HFF-Myc (cell line): Measurements from ENCODE around the gene MYH14.

Source experiments
- DNase-seq: peaks from one replicate; pipeline ENCODE4 v3.0.0-alpha.2; 2011; ENCODE audit warnings: low read depth; ENCODE audit errors: extremely low read depth
- H3K4me3 ChIP-seq: replicated peaks from 2 replicates; pipeline ENCODE4 v1.5.1; 2011; ENCODE audit warnings: low read depth, mild to moderate bottlenecking, control low read depth, low read length
- CTCF ChIP-seq: IDR thresholded peaks from 2 replicates; pipeline ENCODE4 v1.5.1; 2012; ENCODE audit warnings: mild to moderate bottlenecking, low read depth, low read length, control low read depth; ENCODE audit errors: missing control alignments

The MYH14 gene

GRCh38 chr19:50214699-50215543 lies 11.5 kb downstream of the MYH14 start:
- DNase-seq, result no peak
- H3K4me3 ChIP-seq, result no peak overlapping the region
- TF ChIP-seq CTCF, result no peak

GRCh38 chr19:50215820-50216219 lies 12.4 kb downstream of the MYH14 start:
- H3K4me3 ChIP-seq, result no peak overlapping the region
- no peak for TF ChIP-seq CTCF
- DNase-seq, result no peak

- DNase-seq, result no peak
- TF ChIP-seq CTCF, result no peak
These were observed 17.7 kb downstream of the MYH14 start for GRCh38 chr19:50221087-50221486.

GRCh38 chr19:50222691-50223438 lies 19.4 kb downstream of the MYH14 start:
- TF ChIP-seq CTCF, result no peak
- no peak for DNase-seq
- H3K4me3 ChIP-seq, result no peak overlapping the region

More at GRCh38 chr19:50221087-50221486, 17.7 kb downstream of the MYH14 start:
- no peak overlapping the region for H3K4me3 ChIP-seq

GRCh38 chr19:50223439-50223716 lies 20.0 kb downstream of the MYH14 start:
- H3K4me3 ChIP-seq, result no peak overlapping the region
- DNase-seq, result no peak
- TF ChIP-seq CTCF, result no peak

GRCh38 chr19:50224986-50225747 lies 21.7 kb downstream of the MYH14 start:
- TF ChIP-seq CTCF, result no peak
- DNase-seq, result no peak
- H3K4me3 ChIP-seq, result no peak overlapping the region
